SK-N-SH (cell line): Measurements from ENCODE around the gene INPP5A. TPM values are rescaled to one million over a fixed set of nuclear protein-coding genes. Genes with fewer than 3 reads are reported as not detected.

Source experiments
- CTCF ChIA-PET: fragments of 300-600, 350-600 bp; formaldehyde crosslinking; extraction: SDS; loops from one replicate; lab custom pipeline; 2021; lab: Yijun Ruan, JAX
- POLR2A ChIA-PET: fragments of 350-600 bp; sonication (Branson Sonifier 250); formaldehyde crosslinking; extraction: SDS; loops from one replicate; lab custom pipeline; 2020; ENCODE audit warnings: antibody characterized with exemption, inconsistent platforms; lab: Yijun Ruan, JAX
- DNase-seq: peaks from one replicate; pipeline ENCODE4 v3.0.0; 2012
- H2AFZ ChIP-seq: fragments of 200-600 bp; sonication (generic); 2 replicates; pipeline ENCODE4 v1.8.1; 2016; ENCODE audit warnings: antibody characterized with exemption, mild to moderate bottlenecking, low read depth
- H3F3A ChIP-seq: fragments of 200-600 bp; sonication (generic); replicated peaks from 2 replicates; pipeline ENCODE3; 2016; ENCODE audit warnings: antibody characterized with exemption, mild to moderate bottlenecking; ENCODE audit not compliant: insufficient read depth
- H3K27ac ChIP-seq, 2 experiments: fragments of 200-500 bp in 1 of 2; fragments of 200-600 bp in 1 of 2; sonication (Bioruptor generic) in 1 of 2; sonication (generic), shearing (Covaris generic) in 1 of 2; 2 replicates each; pipeline versions ENCODE4 v1.5.1 to v1.6.1; 2014 to 2016; ENCODE audit warnings: low read depth in 2 of 2, inconsistent platforms in 1 of 2, low read length in 1 of 2, mild to moderate bottlenecking in 1 of 2, mixed read lengths in 1 of 2
- H3K27me3 ChIP-seq: fragments of 200-600 bp; sonication (generic), shearing (Covaris generic); 2 replicates; pipeline ENCODE4 v1.6.1; 2016; ENCODE audit warnings: mixed run types; ENCODE audit not compliant: insufficient read depth
- H3K36me3 ChIP-seq, 2 experiments: fragments of 200-500 bp in 1 of 2; fragments of 200-600 bp in 1 of 2; sonication (Bioruptor generic) in 1 of 2; sonication (generic) in 1 of 2; replicated peaks in 1 of 2; 2 replicates each; pipeline versions ENCODE3 to v1.5.1; 2014 to 2016; ENCODE audit warnings: low read length in 1 of 2, mild to moderate bottlenecking in 1 of 2; ENCODE audit not compliant: insufficient read depth in 2 of 2, control insufficient read depth in 1 of 2
- H3K4me1 ChIP-seq, 2 experiments: fragments of 200-500 bp in 1 of 2; fragments of 200-600 bp in 1 of 2; sonication (Bioruptor generic) in 1 of 2; sonication (generic), shearing (Covaris generic) in 1 of 2; 2 replicates each; pipeline versions ENCODE4 v1.5.1 to v1.6.1; 2014 to 2016; ENCODE audit warnings: low read depth in 1 of 2, low read length in 1 of 2, mixed run types in 1 of 2; ENCODE audit not compliant: insufficient read depth in 2 of 2, control insufficient read depth in 1 of 2
- H3K4me2 ChIP-seq: fragments of 200-600 bp; sonication (generic), shearing (Covaris generic); 2 replicates; pipeline ENCODE4 v1.6.1; 2017; ENCODE audit warnings: mixed run types
- H3K4me3 ChIP-seq, 2 experiments: fragments of 200-500 bp in 1 of 2; fragments of 200-600 bp in 1 of 2; sonication (Bioruptor generic) in 1 of 2; sonication (generic), shearing (Covaris generic) in 1 of 2; 2 replicates each; pipeline versions ENCODE4 v1.5.1 to v1.8.1; 2014 to 2016; ENCODE audit warnings: low read depth in 2 of 2, inconsistent platforms in 1 of 2, low read length in 1 of 2, mild to moderate bottlenecking in 1 of 2, mixed read lengths in 1 of 2, moderate library complexity in 1 of 2
- H3K79me2 ChIP-seq: fragments of 200-600 bp; sonication (generic); 2 replicates; pipeline ENCODE4 v1.8.1; 2017; ENCODE audit warnings: mild to moderate bottlenecking; ENCODE audit not compliant: insufficient read depth
- H3K9ac ChIP-seq: fragments of 200-600 bp; sonication (generic); 2 replicates; pipeline ENCODE4 v1.6.1; 2017; ENCODE audit warnings: mixed run types
- H3K9me2 ChIP-seq: fragments of 200-600 bp; sonication (generic); 2 replicates; pipeline ENCODE4 v1.6.1; 2017; ENCODE audit warnings: mixed run types
- H3K9me3 ChIP-seq: fragments of 200-600 bp; sonication (generic); 2 replicates; pipeline ENCODE4 v1.6.1; 2017; ENCODE audit warnings: mixed run types, mild to moderate bottlenecking, moderate library complexity
- H4K20me1 ChIP-seq: fragments of 200-600 bp; sonication (generic); 2 replicates; pipeline ENCODE4 v1.6.1; 2017; ENCODE audit warnings: mild to moderate bottlenecking, mixed run types; ENCODE audit not compliant: insufficient read depth
- CHD2 ChIP-seq: fragments of 150-350 bp; IDR thresholded peaks from 2 replicates; pipeline ENCODE4 v1.6.1; 2018; ENCODE audit warnings: low read length; ENCODE audit not compliant: partially characterized antibody
- CTCF ChIP-seq: fragments of 200-600 bp; sonication (generic); IDR thresholded peaks from 2 replicates; pipeline ENCODE4 v1.6.1; 2017; ENCODE audit warnings: antibody characterized with exemption, mild to moderate bottlenecking, moderate library complexity
- EP300 ChIP-seq, 2 experiments: IDR thresholded peaks; 2 replicates each; pipeline versions ENCODE4 v1.4.0 to v1.6.1; 2012; ENCODE audit warnings: borderline replicate concordance in 1 of 2, low read depth in 1 of 2, low read length in 1 of 2
- FOXJ3 ChIP-seq: sonication (generic); formaldehyde crosslinking; IDR thresholded peaks from 2 replicates; pipeline ENCODE4 v1.5.1; 2020; ENCODE audit warnings: mild to moderate bottlenecking, missing genetic modification reagents
- FOXM1 ChIP-seq: IDR thresholded peaks from 2 replicates; pipeline ENCODE4 v1.4.0; 2012; ENCODE audit warnings: low read depth, mild to moderate bottlenecking
- GABPA ChIP-seq: IDR thresholded peaks from 2 replicates; pipeline ENCODE4 v1.4.0; 2012; ENCODE audit warnings: low read depth, mild to moderate bottlenecking
- JUND ChIP-seq: IDR thresholded peaks from 2 replicates; pipeline ENCODE4 v1.4.0; 2012
- MEF2A ChIP-seq: IDR thresholded peaks from 2 replicates; pipeline ENCODE4 v1.4.0; 2012; ENCODE audit warnings: low read depth, borderline replicate concordance
- MXI1 ChIP-seq: IDR thresholded peaks from 2 replicates; pipeline ENCODE4 v1.6.1; 2012; ENCODE audit warnings: mild to moderate bottlenecking, low read depth, low read length, improper control_type of control experiment
- NFIC ChIP-seq: IDR thresholded peaks from 2 replicates; pipeline ENCODE4 v1.4.0; 2012; ENCODE audit warnings: borderline replicate concordance
- NRF1 ChIP-seq: IDR thresholded peaks from 2 replicates; pipeline ENCODE4 v1.6.1; 2012; ENCODE audit warnings: low read depth, mild to moderate bottlenecking, low read length
- RCOR1 ChIP-seq: fragments of 150-350 bp; IDR thresholded peaks from 2 replicates; pipeline ENCODE4 v1.6.1; 2017; ENCODE audit warnings: antibody characterized with exemption, low read length
- RXRA ChIP-seq: IDR thresholded peaks from 2 replicates; pipeline ENCODE4 v1.4.0; 2012; ENCODE audit warnings: low read depth, mild to moderate bottlenecking, borderline replicate concordance
- SIN3A ChIP-seq: IDR thresholded peaks from 2 replicates; pipeline ENCODE4 v1.6.1; 2012; ENCODE audit warnings: low read depth, mild to moderate bottlenecking, low read length, moderate library complexity, borderline replicate concordance
- SMC3 ChIP-seq: IDR thresholded peaks from 2 replicates; pipeline ENCODE4 v1.6.1; 2012; ENCODE audit warnings: low read depth, low read length, improper control_type of control experiment
- TAF1 ChIP-seq: IDR thresholded peaks from 2 replicates; pipeline ENCODE4 v1.6.1; 2012; ENCODE audit warnings: low read depth, mild to moderate bottlenecking, low read length, moderate library complexity, borderline replicate concordance
- TCF12 ChIP-seq: IDR thresholded peaks from 2 replicates; pipeline ENCODE4 v1.4.0; 2012
- TEAD4 ChIP-seq: IDR thresholded peaks from 2 replicates; pipeline ENCODE4 v1.4.0; 2012; ENCODE audit warnings: mild to moderate bottlenecking, borderline replicate concordance; ENCODE audit not compliant: insufficient read depth
- USF1 ChIP-seq: IDR thresholded peaks from 2 replicates; pipeline ENCODE4 v1.4.0; 2012; ENCODE audit warnings: low read depth, borderline replicate concordance
- YY1 ChIP-seq: IDR thresholded peaks from 2 replicates; pipeline ENCODE4 v1.4.0; 2012; ENCODE audit warnings: low read depth, mild to moderate bottlenecking
- WGBS: methylation state at CpG from one replicate; pipeline ENCODE4 v1.1.6; 2017; ENCODE audit warnings: low lambda C conversion rate; 5-methylcytosine and 5-hydroxymethylcytosine counted together
- polyA plus RNA-seq, 3 experiments: library from polyadenylated mRNA; depleted of rRNA; stranded (reverse); fragments of >200 nt; gene quantifications; 2 replicates each; pipeline ENCODE4 v1.2.3, GENCODE V29; 2012
- TF ChIP-seq, protein P1 (sequence below): fragments of 150-350 bp; IDR thresholded peaks from 2 replicates; pipeline ENCODE4 v1.6.1; 2017; ENCODE audit warnings: antibody characterized with exemption, low read length, low read depth, borderline replicate concordance

INPP5A gene
- polyA plus RNA-seq, 1 of the 3 experiments (the other 2 are of a cell fraction), result 12.0 TPM

- TF ChIP-seq FOXJ3 (CRISPR knock-in tag) (no peak), EP300 (IDR thresholded peaks at IDR 0.05; ENCODE audit: borderline replicate concordance in 1 of 2, low read depth in 1 of 2, low read length in 1 of 2) (no peak), GABPA (no peak)
These were observed 13.8 kb upstream of the INPP5A start (continued) for GRCh38 chr10:132523561-132524442.

DNA sequence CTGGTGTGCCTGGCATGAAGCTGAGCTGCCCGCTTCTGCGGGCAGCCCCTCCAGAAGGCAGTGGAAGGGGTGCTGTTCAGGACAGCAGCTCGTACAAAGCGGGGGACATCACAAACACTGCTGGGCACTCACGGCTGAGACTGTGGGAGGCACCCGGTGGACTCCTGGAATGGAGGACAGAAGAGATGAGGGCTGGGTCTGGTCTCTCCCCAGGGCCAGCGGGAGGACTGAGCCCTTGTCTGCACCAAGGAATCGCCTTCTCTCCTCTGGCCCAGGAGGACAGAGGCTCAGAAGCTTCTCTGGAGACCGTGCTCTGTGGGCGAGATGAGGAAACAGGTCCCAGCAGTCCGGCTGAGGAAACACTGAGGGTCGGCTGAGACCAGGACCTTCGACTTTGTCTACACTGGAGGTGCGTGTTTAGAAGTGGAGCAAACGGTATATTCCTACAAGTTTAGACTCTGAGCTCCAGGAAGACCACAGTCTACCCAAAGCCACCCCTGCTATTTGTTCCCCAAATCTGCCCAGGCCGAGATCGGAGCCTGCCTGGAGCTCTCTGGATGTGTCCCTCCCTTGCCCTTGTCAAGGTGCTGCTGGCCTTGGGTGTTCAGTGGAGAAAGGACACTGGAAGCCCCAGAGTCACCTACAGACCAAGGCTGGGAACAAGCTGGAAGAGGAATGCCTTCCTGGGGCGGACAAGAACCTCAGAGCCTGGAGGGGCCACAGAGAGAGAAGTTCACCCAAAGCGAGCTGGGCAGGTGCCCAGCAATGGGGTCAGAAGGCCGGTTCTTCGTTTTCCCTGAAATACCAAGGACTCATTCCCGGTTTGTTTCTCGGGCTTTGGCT lies 12.9 kb upstream of the INPP5A start:
- Histone ChIP-seq H3K4me2 (no peak overlapping the region), H3K9me3 (no peaks in the 10 kb centered on the region), H3K4me3 (no peak overlapping the region), H3K9ac (no peak overlapping the region), H3K9me2 (no peaks in the 10 kb centered on the region), H3K27ac (no peak overlapping the region), H2AFZ (no peak overlapping the region), H3K4me1 (peaks cover 7 to 13% of the 10 kb centered on the region in 2 experiments; a peak in 1 of 4 replicates), H3K27me3 (no peaks in the 10 kb centered on the region), H3K79me2 (no peaks in the 10 kb centered on the region), H3K36me3 (no peaks in the 10 kb centered on the region), H3F3A (peaks cover 4% of the 10 kb centered on the region), H4K20me1 (no peaks in the 10 kb centered on the region)
- DNase-seq, result no peak
- ChIA-PET POLR2A (no interaction called here), CTCF (no interaction called here)
- no peak for TF ChIP-seq TEAD4
- no peak for TF ChIP-seq MEF2A
- TF ChIP-seq YY1, result no peak
- TF ChIP-seq GABPA, result no peak
- TF ChIP-seq MXI1, result no peak
- TF ChIP-seq CHD2, result no peak
- TF ChIP-seq RXRA, result no peak
- no peak for TF ChIP-seq NRF1
- no peak for TF ChIP-seq TCF12
- TF ChIP-seq USF1, result no peak
- TF ChIP-seq EP300 (IDR thresholded peaks at IDR 0.05; ENCODE audit: borderline replicate concordance in 1 of 2, low read depth in 1 of 2, low read length in 1 of 2), result no peak
- no peak for TF ChIP-seq NFIC
- TF ChIP-seq TAF1, result no peak
- TF ChIP-seq, protein P1, sequence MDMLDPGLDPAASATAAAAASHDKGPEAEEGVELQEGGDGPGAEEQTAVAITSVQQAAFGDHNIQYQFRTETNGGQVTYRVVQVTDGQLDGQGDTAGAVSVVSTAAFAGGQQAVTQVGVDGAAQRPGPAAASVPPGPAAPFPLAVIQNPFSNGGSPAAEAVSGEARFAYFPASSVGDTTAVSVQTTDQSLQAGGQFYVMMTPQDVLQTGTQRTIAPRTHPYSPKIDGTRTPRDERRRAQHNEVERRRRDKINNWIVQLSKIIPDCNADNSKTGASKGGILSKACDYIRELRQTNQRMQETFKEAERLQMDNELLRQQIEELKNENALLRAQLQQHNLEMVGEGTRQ, result no peak
- no peak for TF ChIP-seq RCOR1
- TF ChIP-seq FOXM1, result no peak
- no peak for TF ChIP-seq CTCF
- no peak for TF ChIP-seq SMC3
- no peak for TF ChIP-seq JUND
- TF ChIP-seq SIN3A, result no peak
- WGBS, result 89% methylated on average over 20 of the region's 23 CpGs
